ENCODE results near the gene CFAP46. TPM values are rescaled to one million over a fixed set of nuclear protein-coding genes. Genes with fewer than 3 reads are reported as not detected.

The CFAP46 gene
- total and polyA plus RNA-seq, 2 of the 4 experiments (the other 2 are of a cell fraction): 1.3 to 1.8 TPM

GRCh38 chr10:132990684-132991545, 48.5 kb upstream of the CFAP46 start:
- POLR2A ChIA-PET (ENCODE audit: unreplicated experiment): no interaction called here
- Histone ChIP-seq H2BK20ac (ENCODE audit: low read depth, low read length) (no peak overlapping the region), H3K9me3 (ENCODE audit: control insufficient read depth, insufficient read depth, low read length) (no peaks in the 10 kb centered on the region), H3K27me3 (ENCODE audit: control insufficient read depth, insufficient read depth, low read length) (peaks cover 15% of the 10 kb centered on the region; the same call in 1 of the 2 replicates), H3K9ac (ENCODE audit: low read depth, low read length) (no peak overlapping the region), H2BK120ac (ENCODE audit: low read depth, low read length) (no peak overlapping the region), H3K27ac (ENCODE audit: insufficient read depth, low read length) (no peak overlapping the region), H3K18ac (ENCODE audit: low read depth, low read length) (no peak overlapping the region), H3K9me1 (ENCODE audit: insufficient read depth, low read length) (no peaks in the 10 kb centered on the region), H3K79me1 (ENCODE audit: low read depth in 1 of 2, low read length in 2 of 2) (no peaks in the 10 kb centered on the region), H2AFZ (replicated peaks; ENCODE audit: low read length, poor library complexity) (peak overlapping the region; percentile 48), H3K4ac (ENCODE audit: low read depth, low read length) (no peak overlapping the region), H4K5ac (ENCODE audit: low read depth, low read length) (no peak overlapping the region), H3K36me3 (ENCODE audit: control insufficient read depth, insufficient read depth, low read length) (no peaks in the 10 kb centered on the region), H3K56ac (ENCODE audit: extremely low read depth, insufficient read depth, low read length) (no peak overlapping the region), H3K4me2 (ENCODE audit: low read depth, low read length) (no peak overlapping the region), H3K23ac (ENCODE audit: low read depth, low read length) (no peak overlapping the region), H2BK5ac (ENCODE audit: low read depth, low read length, poor library complexity, severe bottlenecking) (no peak overlapping the region), H3K4me1 (ENCODE audit: control insufficient read depth, insufficient read depth, low read length) (no peaks in the 10 kb centered on the region), H4K91ac (ENCODE audit: insufficient read depth, low read depth, low read length) (no peak overlapping the region), H3K14ac (replicated peaks; ENCODE audit: low read depth, low read length) (no peak overlapping the region), H4K20me1 (ENCODE audit: insufficient read depth, low read length) (no peaks in the 10 kb centered on the region), H2AK5ac (ENCODE audit: low read depth, low read length) (no peak overlapping the region), H3K4me3 (ENCODE audit: insufficient read depth, low read depth, low read length) (no peak overlapping the region), H4K8ac (ENCODE audit: low read depth in 2 of 2, low read length in 2 of 2) (no peak overlapping the region), H2AK9ac (replicated peaks; ENCODE audit: low read depth, low read length, poor library complexity) (no peak overlapping the region), H2BK15ac (ENCODE audit: low read depth, low read length) (no peak overlapping the region)
- no TSS peak for BruUV-seq (replicated peaks)
- ATAC-seq (ENCODE audit: low read depth) (no peak), DNase-seq (no peak)
- CTCF ChIA-PET: no interaction called here
- intact Hi-C loops (cut with micrococcal nuclease) (no loop called here), in situ Hi-C loops (cut with MboI; ENCODE audit: low sequenced_read_pairs) (no loop called here), dilution Hi-C loops (cut with HindIII; ENCODE audit: low sequenced_read_pairs, unreplicated experiment) (no loop called here)
- WGBS, 2 experiments (ENCODE audit: extremely low coverage in 2 of 2, insufficient read length in 1 of 2): 80% methylated on average over 4 of the region's 32 CpGs; no CpG with 5 or more reads in 1 of the 2 experiments
- TF ChIP-seq RAD21 (IDR thresholded peaks at IDR 0.05; ENCODE audit: low read length) (no peak), NFE2L2 (IDR thresholded peaks at IDR 0.05; ENCODE audit: low read depth, low read length) (no peak), RCOR1 (IDR thresholded peaks at IDR 0.05; ENCODE audit: insufficient replicate concordance, low read length) (no peak), SMC3 (IDR thresholded peaks at IDR 0.05; ENCODE audit: low read depth, low read length) (no peak), MAZ (IDR thresholded peaks at IDR 0.05; ENCODE audit: borderline replicate concordance, low read depth, low read length) (no peak), BHLHE40 (IDR thresholded peaks at IDR 0.05; ENCODE audit: low read depth, low read length) (no peak), RFX5 (IDR thresholded peaks at IDR 0.05; ENCODE audit: low read depth, low read length) (no peak), MAFK (IDR thresholded peaks at IDR 0.05; ENCODE audit: low read depth, low read length) (no peak), USF2 (IDR thresholded peaks at IDR 0.05; ENCODE audit: low read depth, low read length) (no peak), MXI1 (IDR thresholded peaks at IDR 0.05; ENCODE audit: borderline replicate concordance, low read depth, low read length) (no peak), CEBPB (IDR thresholded peaks at IDR 0.05; ENCODE audit: low read depth, low read length) (no peak), CTCF (conservative IDR thresholded peaks at IDR 0.05; ENCODE audit: low read depth, low read length) (no peak), FOS (IDR thresholded peaks at IDR 0.05; ENCODE audit: low read depth, low read length) (no peak), CHD1 (IDR thresholded peaks at IDR 0.05; ENCODE audit: low read depth, low read length) (no peak), ELK1 (IDR thresholded peaks at IDR 0.05; ENCODE audit: borderline replicate concordance, low read depth, low read length) (no peak)
